ENCODE data around the gene TTC23.

- TF ChIP-seq CTCF (IDR thresholded peaks at IDR 0.05) = no peak
- no peak for TF ChIP-seq POLR2A (IDR thresholded peaks at IDR 0.05)
Observed at GRCh38 chr15:99110581-99111320, 138.6 kb downstream of the TTC23 start.
